D721Med (cell line): Measurements from ENCODE around the gene EIF5AL1.

Experiments used
- DNase-seq: peaks from one replicate; pipeline ENCODE4 v3.0.0; 2011; ENCODE audit warnings: low spot score; ENCODE audit not compliant: insufficient read length
- FAIRE-seq: peaks from 2 replicates; lab custom pipeline; 2011; peaks lifted over from hg19 to GRCh38; lab: Jason Lieb, UNC
- CTCF ChIP-seq: IDR thresholded peaks from 2 replicates; pipeline ENCODE4 v1.5.1; 2012; ENCODE audit warnings: mild to moderate bottlenecking, control low read depth; ENCODE audit not compliant: insufficient read depth; ENCODE audit errors: missing control alignments

Gene EIF5AL1

GRCh38 chr10:79492839-79493238 lies 19.5 kb upstream of the EIF5AL1 start:
- FAIRE-seq = no peak
- no peak for TF ChIP-seq CTCF
- DNase-seq = no peak

- FAIRE-seq (no peak), DNase-seq (no peak)
- TF ChIP-seq CTCF = no peak
These were observed 18.5 kb upstream of the EIF5AL1 start for GRCh38 chr10:79493806-79494205.

- FAIRE-seq = no peak
- TF ChIP-seq CTCF = no peak
- no peak for DNase-seq
These were observed 17.2 kb upstream of the EIF5AL1 start for GRCh38 chr10:79494871-79495705.

- DNase-seq (no peak), FAIRE-seq (no peak)
- no peak for TF ChIP-seq CTCF
These were observed 16.5 kb upstream of the EIF5AL1 start for GRCh38 chr10:79495791-79496190.

- no peak for FAIRE-seq
These were observed 15.4 kb upstream of the EIF5AL1 start for GRCh38 chr10:79496896-79497295.

GRCh38 chr10:79498291-79498829 lies 14.0 kb upstream of the EIF5AL1 start:
- FAIRE-seq = no peak
- DNase-seq = no peak
- no peak for TF ChIP-seq CTCF

More at GRCh38 chr10:79496896-79497295, 15.4 kb upstream of the EIF5AL1 start:
- DNase-seq = no peak
- TF ChIP-seq CTCF = no peak
